Activated B cell treated with CpG ODN at 0.5 μM for 24 hours (primary cell): ENCODE data around the gene ALS2CL. TPM values are rescaled to one million over a fixed set of nuclear protein-coding genes. Genes with fewer than 3 reads are reported as not detected.

Experiments used
- ATAC-seq: fragments of 200-7000 bp; cut with Tn5 transposase; one replicate; pipeline ENCODE4 v1.10.0; 2021; ENCODE audit warnings: low read depth, mild to moderate bottlenecking, moderate library complexity
- CTCF ChIA-PET: fragments of 350-600 bp; sonication (Branson Sonifier 250); formaldehyde crosslinking; loops from one replicate; lab custom pipeline; 2021; ENCODE audit warnings: antibody characterized with exemption; lab: Charles Lee
- POLR2A ChIA-PET: fragments of 350-600 bp; sonication (Branson Sonifier 250); formaldehyde crosslinking; loops from one replicate; lab custom pipeline; 2021; ENCODE audit warnings: antibody characterized with exemption; lab: Charles Lee
- DNase-seq: peaks from one replicate; pipeline ENCODE4 v3.0.0; 2022
- H3K27ac Mint-ChIP-seq: one replicate; pipeline ENCODE4 v1.8.0; 2020; ENCODE audit warnings: mixed read lengths
- H3K27me3 Mint-ChIP-seq: one replicate; pipeline ENCODE4 v1.8.0; 2021; ENCODE audit warnings: mixed read lengths
- H3K36me3 Mint-ChIP-seq: one replicate; pipeline ENCODE4 v1.8.0; 2021; ENCODE audit warnings: low read depth, mixed read lengths
- H3K4me1 Mint-ChIP-seq: one replicate; pipeline ENCODE4 v1.8.0; 2021; ENCODE audit warnings: mixed read lengths
- H3K4me3 Mint-ChIP-seq: one replicate; pipeline ENCODE4 v1.8.0; 2020; ENCODE audit warnings: mild to moderate bottlenecking, mixed read lengths
- H3K9me3 Mint-ChIP-seq: one replicate; pipeline ENCODE4 v1.8.0; 2020; ENCODE audit warnings: mixed read lengths
- CTCF ChIP-seq: fragments of 200-600 bp; IDR thresholded peaks from one replicate; pipeline ENCODE4 v1.8.0; 2022; ENCODE audit warnings: antibody characterized with exemption, mild to moderate bottlenecking
- intact Hi-C: fragments of 100-400 bp; cut with micrococcal nuclease; formaldehyde crosslinking; loops from one replicate; pipeline ENCODE4 v1.15.1; 2024
- total RNA-seq: library from RNA; stranded (reverse); gene quantifications from 2 replicates; pipeline ENCODE4 v1.2.3, GENCODE V29; 2022

ALS2CL gene
- total RNA-seq, 1 donor from 2014 or later, result 1.6 TPM

- peak; percentile 73 for DNase-seq
- intact Hi-C loops, result loop anchor here (1.0 kb wide), 2 partner anchors 72 to 142 kb away; no protein-coding TSS in a partner anchor
- POLR2A ChIA-PET, result interaction anchor here (0.6 to 1.6 kb wide), 6 partner anchors 14 to 1928 kb away, joined by 7 to 18 read pairs (median 11); no protein-coding TSS in a partner anchor
- peak overlapping the region; percentile 65 for H3K4me3 Mint-ChIP-seq
- peaks cover 17% of the 10 kb centered on the region for H3K4me1 Mint-ChIP-seq
- H3K36me3 Mint-ChIP-seq, result no peaks in the 10 kb centered on the region
- H3K27me3 Mint-ChIP-seq, result peaks cover 2% of the 10 kb centered on the region
- TF ChIP-seq CTCF, result peak; percentile 74
- CTCF ChIA-PET, result interaction anchor here (0.7 to 8.1 kb wide), 19 partner anchors 9 to 160 kb away, joined by 3 to 205 read pairs (median 4); partner anchors contain the start of gene RTP3
- H3K27ac Mint-ChIP-seq, result peak overlapping the region; percentile 56
- ATAC-seq, result peak; percentile 98
- H3K9me3 Mint-ChIP-seq, result no peaks in the 10 kb centered on the region
Measured at GRCh38 chr3:46629551-46630517, 63.6 kb downstream of the ALS2CL start.

GRCh38 chr3:46628901-46629369, 64.5 kb downstream of the ALS2CL start:
- Mint-ChIP-seq H3K36me3 (no peaks in the 10 kb centered on the region), H3K4me1 (peaks cover 17% of the 10 kb centered on the region), H3K27me3 (peaks cover 3% of the 10 kb centered on the region), H3K9me3 (no peaks in the 10 kb centered on the region), H3K4me3 (no peak overlapping the region), H3K27ac (peak overlapping the region; percentile 56)
- DNase-seq (no peak), ATAC-seq (no peak)
- CTCF ChIA-PET, result interaction anchor here (1.2 to 8.1 kb wide), 8 partner anchors 9 to 141 kb away, joined by 3 to 205 read pairs (median 9); no protein-coding TSS in a partner anchor
- POLR2A ChIA-PET, result interaction anchor here (0.6 to 1.6 kb wide), 4 partner anchors 13 to 1929 kb away, joined by 8 to 15 read pairs (median 11); no protein-coding TSS in a partner anchor
- no peak for TF ChIP-seq CTCF
- intact Hi-C loops, result no loop called here

DNA sequence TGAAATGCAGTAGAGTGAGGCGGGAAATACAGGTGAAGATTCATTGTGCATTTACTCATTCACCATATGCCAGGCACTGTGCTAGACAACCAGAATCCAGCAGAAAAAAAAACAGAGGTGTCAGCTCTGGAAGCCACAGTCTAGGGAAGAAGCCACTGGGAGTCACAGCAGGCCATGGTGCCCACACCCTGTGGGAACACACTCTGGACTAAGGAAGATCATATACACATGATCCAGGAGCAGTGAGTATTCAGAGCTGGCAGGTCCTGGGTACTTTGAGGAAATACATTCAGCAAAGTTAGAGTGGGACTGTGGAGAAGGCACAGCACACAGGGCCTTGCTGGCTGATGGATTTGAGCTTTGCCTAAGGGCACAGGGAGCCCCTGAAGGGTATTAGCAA, 66.4 kb downstream of the ALS2CL start:
- ATAC-seq, result no peak
- Mint-ChIP-seq H3K4me1 (peaks cover 17% of the 10 kb centered on the region), H3K27me3 (peaks cover 12% of the 10 kb centered on the region), H3K27ac (no peak overlapping the region), H3K36me3 (no peaks in the 10 kb centered on the region), H3K4me3 (no peak overlapping the region), H3K9me3 (no peaks in the 10 kb centered on the region)
- ChIA-PET POLR2A (interaction anchor here (0.9 kb wide), 1 partner anchor 139 kb away, joined by 3 read pairs; no protein-coding TSS in a partner anchor), CTCF (interaction anchor here (8.1 kb wide), 1 partner anchor 139 kb away, joined by 205 read pairs; no protein-coding TSS in a partner anchor)
- TF ChIP-seq CTCF, result no peak
- intact Hi-C loops, result no loop called here
- DNase-seq, result no peak

- no peak overlapping the region for H3K27ac Mint-ChIP-seq
- intact Hi-C loops, result no loop called here
- no peak for ATAC-seq
- H3K4me3 Mint-ChIP-seq, result no peak overlapping the region
- H3K27me3 Mint-ChIP-seq, result peaks cover 18% of the 10 kb centered on the region
- CTCF ChIA-PET, result interaction anchor here (2.2 to 8.1 kb wide), 2 partner anchors 137 to 138 kb away, joined by 9 to 205 read pairs; no protein-coding TSS in a partner anchor
- no peaks in the 10 kb centered on the region for H3K9me3 Mint-ChIP-seq
- POLR2A ChIA-PET, result no interaction called here
- DNase-seq, result no peak
- H3K4me1 Mint-ChIP-seq, result peaks cover 17% of the 10 kb centered on the region
- no peak for TF ChIP-seq CTCF
- no peaks in the 10 kb centered on the region for H3K36me3 Mint-ChIP-seq
Measured at GRCh38 chr3:46626039-46626438, 67.4 kb downstream of the ALS2CL start.
